HepG2 (cell line): ENCODE data around the gene SCIN. TPM values are rescaled to one million over a fixed set of nuclear protein-coding genes. Genes with fewer than 3 reads are reported as not detected.

Experiments
- ATAC-seq: fragments of 200-7000 bp; cut with Tn5 transposase; 3 replicates; pipeline ENCODE4 v1.9.1; 2020; ENCODE audit warnings: mild to moderate bottlenecking, moderate library complexity
- BruUV-seq: library from RNA; stranded (reverse); fragments of 400-500 nt; replicated peaks from 2 replicates; lab custom pipeline; 2021; lab: Mats Ljungman, UMichigan
- CTCF ChIA-PET: fragments of 300-600 bp; formaldehyde crosslinking; extraction: SDS; loops from one replicate; lab custom pipeline; 2021; ENCODE audit warnings: low total read pairs, inconsistent platforms, low intra/inter-chr PET ratio; lab: Yijun Ruan, JAX
- POLR2A ChIA-PET: fragments of 350-600 bp; sonication (Branson Sonifier 250); formaldehyde crosslinking; loops from one replicate; lab custom pipeline; 2020; ENCODE audit warnings: antibody characterized with exemption, inconsistent platforms; lab: Yijun Ruan, JAX
- DNase-seq: peaks from one replicate; pipeline ENCODE4 v3.0.0-alpha.2; 2015; ENCODE audit warnings: low spot score
- FAIRE-seq: peaks from 3 replicates; lab custom pipeline; 2011; peaks lifted over from hg19 to GRCh38; lab: Jason Lieb, UNC
- H2AFZ ChIP-seq: one replicate; pipeline ENCODE4 v1.6.1; 2011; ENCODE audit warnings: low read length, inconsistent platforms
- H3K27ac ChIP-seq: fragments of 300-600 bp; 3 replicates; pipeline ENCODE4 v1.8.0; 2011; ENCODE audit warnings: mixed run types, mild to moderate bottlenecking, mixed read lengths, low read length, inconsistent platforms; ENCODE audit not compliant: insufficient read depth; ENCODE audit errors: extremely low read length
- H3K27me3 ChIP-seq, 2 experiments: fragments of 200-600 bp in 1 of 2; 2 replicates in 1 of 2; 3 replicates in 1 of 2; pipeline versions ENCODE4 v1.6.0 to v1.8.0; 2011; ENCODE audit warnings: low read length in 2 of 2, mild to moderate bottlenecking in 2 of 2, moderate library complexity in 2 of 2, inconsistent platforms in 1 of 2; ENCODE audit not compliant: insufficient read depth in 2 of 2, control insufficient read depth in 1 of 2
- H3K36me3 ChIP-seq, 2 experiments: fragments of 200-600 bp in 1 of 2; replicated peaks in 1 of 2; 2 replicates in 1 of 2; 3 replicates in 1 of 2; pipeline versions ENCODE4 v1.5.1 to v1.8.0; 2011; ENCODE audit warnings: low read length in 2 of 2, inconsistent platforms in 1 of 2; ENCODE audit not compliant: insufficient read depth in 2 of 2, control insufficient read depth in 1 of 2
- H3K4me1 ChIP-seq: 2 replicates; pipeline ENCODE4 v1.5.1; 2012; ENCODE audit warnings: low read length, inconsistent platforms; ENCODE audit not compliant: insufficient read depth
- H3K4me2 ChIP-seq: 2 replicates; pipeline ENCODE4 v1.6.0; 2011; ENCODE audit warnings: low read depth, low read length, inconsistent platforms
- H3K4me3 ChIP-seq, 3 experiments: fragments of 200-600 bp in 1 of 3; sonication (generic), shearing (Covaris generic) in 1 of 3; replicated peaks in 1 of 3; 2 replicates each; pipeline ENCODE4 v1.5.1; 2011 to 2016; ENCODE audit warnings: low read length in 3 of 3, inconsistent platforms in 2 of 3, low read depth in 2 of 3, mild to moderate bottlenecking in 2 of 3, control low read depth in 1 of 3, mixed read lengths in 1 of 3; ENCODE audit not compliant: insufficient read depth in 1 of 3
- H3K79me2 ChIP-seq: one replicate; pipeline ENCODE4 v1.6.1; 2011; ENCODE audit warnings: low read length, inconsistent platforms; ENCODE audit not compliant: insufficient read depth
- H3K9ac ChIP-seq: 2 replicates; pipeline ENCODE4 v1.6.0; 2011; ENCODE audit warnings: mild to moderate bottlenecking, low read depth, low read length, inconsistent platforms; ENCODE audit not compliant: insufficient read depth
- H3K9me3 ChIP-seq: 2 replicates; pipeline ENCODE4 v1.5.1; 2012; ENCODE audit warnings: mild to moderate bottlenecking, low read length
- H4K20me1 ChIP-seq: 2 replicates; pipeline ENCODE4 v1.6.0; 2011; ENCODE audit warnings: inconsistent platforms, mild to moderate bottlenecking, low read length, moderate library complexity; ENCODE audit not compliant: insufficient read depth
- CBX1 ChIP-seq: IDR thresholded peaks from one replicate; pipeline ENCODE4 v1.6.1; 2016; ENCODE audit warnings: antibody characterized with exemption, low read depth
- CCDC6 ChIP-seq: sonication (generic); formaldehyde crosslinking; IDR thresholded peaks from 2 replicates; pipeline ENCODE4 v1.8.1; 2022; ENCODE audit warnings: mild to moderate bottlenecking, missing genetic modification reagents, moderate library complexity
- MEIS2 ChIP-seq: sonication (generic); formaldehyde crosslinking; IDR thresholded peaks from 2 replicates; pipeline ENCODE4 v1.9.0; 2021; ENCODE audit warnings: mild to moderate bottlenecking, missing genetic modification reagents
- MLLT10 ChIP-seq: sonication (generic); formaldehyde crosslinking; IDR thresholded peaks from 2 replicates; pipeline ENCODE4 v1.4.0; 2020; ENCODE audit warnings: missing genetic modification reagents
- RBM39 ChIP-seq: fragments of 200-400 bp; formaldehyde crosslinking; IDR thresholded peaks from one replicate; pipeline ENCODE4 v1.6.1; 2018; ENCODE audit warnings: antibody characterized with exemption, mild to moderate bottlenecking, low read depth, low read length; ENCODE audit not compliant: poor library complexity, severe bottlenecking
- RNF2 ChIP-seq: fragments of 450-650 bp; conservative IDR thresholded peaks from 2 replicates; pipeline ENCODE4 v1.6.1; 2016; ENCODE audit warnings: low read depth
- SNAPC5 ChIP-seq: sonication (generic); formaldehyde crosslinking; IDR thresholded peaks from 2 replicates; pipeline ENCODE4 v1.8.1; 2023; ENCODE audit warnings: mild to moderate bottlenecking, missing genetic modification reagents, borderline replicate concordance
- SP1 ChIP-seq, 2 experiments: fragments of 450-650 bp in 1 of 2; sonication (generic) in 1 of 2; formaldehyde crosslinking in 1 of 2; IDR thresholded peaks; 2 replicates each; pipeline versions ENCODE4 v1.4.0 to v1.6.1; 2016 to 2020; ENCODE audit warnings: missing genetic modification reagents in 1 of 2
- ZBTB8A ChIP-seq: sonication (generic); formaldehyde crosslinking; IDR thresholded peaks from 2 replicates; pipeline ENCODE4 v1.4.0; 2020; ENCODE audit warnings: mild to moderate bottlenecking, low read depth, missing genetic modification reagents, borderline replicate concordance
- ZNF7 ChIP-seq: IDR thresholded peaks from 2 replicates; pipeline ENCODE4 v1.6.1; 2016; ENCODE audit warnings: missing biosample characterization, missing genetic modification reagents
- WGBS: methylation state at CpG from one replicate; pipeline ENCODE4 v1.1.6; 2017; ENCODE audit warnings: low lambda C conversion rate; 5-methylcytosine and 5-hydroxymethylcytosine counted together
- in situ Hi-C: cut with HindIII; loops from 2 replicates; pipeline ENCODE4 v1.10.0; 2017; ENCODE audit warnings: low pct_unique_long_range_greater_than_20kb; ENCODE audit not compliant: extremely low pct_ligation_motif_present
- intact Hi-C: fragments of 100-400 bp; cut with micrococcal nuclease; formaldehyde crosslinking; loops from one replicate; pipeline ENCODE4 v1.10.0; 2022; ENCODE audit not compliant: unreplicated experiment
- polyA plus RNA-seq, 8 experiments: library from polyadenylated mRNA; depleted of rRNA in 3 of 8; stranded (reverse) in 7 of 8; unstranded in 1 of 8; fragments of >200 nt; fragmentation: Illumina TruSeq in 4 of 8; extraction: Trizol in 4 of 8; gene quantifications; 2 replicates each; pipeline versions ENCODE4 v1.2.1 to v1.2.3, GENCODE V29; 2011 to 2016; ENCODE audit warnings: low read depth in 4 of 8, missing spikeins in 1 of 8, mixed read lengths in 1 of 8; ENCODE audit not compliant: insufficient read depth in 1 of 8
- total RNA-seq, 5 experiments: library from RNA; depleted of rRNA; stranded (reverse); fragments of >200 nt; fragmentation: Illumina TruSeq; extraction: Trizol; gene quantifications; 2 replicates each; pipeline ENCODE4 v1.2.3, GENCODE V29; 2016; ENCODE audit warnings: low read depth in 1 of 5
- TF ChIP-seq, protein P1 (sequence below): sonication (generic); formaldehyde crosslinking; IDR thresholded peaks from 2 replicates; pipeline ENCODE4 v1.5.0; 2020; ENCODE audit warnings: mild to moderate bottlenecking, missing genetic modification reagents

SCIN gene
- total and polyA plus RNA-seq, 2 of the 13 experiments (the other 11 are each of a cell fraction or from before 2014, with no cell fraction given) = not detected

GRCh38 chr7:12674053-12674452 is 103.5 kb downstream of the SCIN start:
- H3K79me2 ChIP-seq = no peaks in the 10 kb centered on the region
- BruUV-seq = no TSS peak
- ATAC-seq (no peak), DNase-seq (no peak), FAIRE-seq (no peak)
- H2AFZ ChIP-seq = no peak overlapping the region
- H3K9ac ChIP-seq = no peak overlapping the region
- ChIA-PET CTCF (interaction anchor here (1.3 kb wide), 1 partner anchor 589 kb away, joined by 4 read pairs; no protein-coding TSS in a partner anchor), POLR2A (no interaction called here)
- in situ Hi-C loops = no loop called here
- WGBS = 97% methylated on average over 2 of the region's 2 CpGs
- H3K27ac ChIP-seq = no peak overlapping the region
- no peaks in the 10 kb centered on the region for H3K9me3 ChIP-seq
- no peaks in the 10 kb centered on the region for H4K20me1 ChIP-seq
- no peak overlapping the region for H3K4me3 ChIP-seq
- intact Hi-C loops = no loop called here
- no peak overlapping the region for H3K4me2 ChIP-seq
- H3K36me3 ChIP-seq = no peaks in the 10 kb centered on the region
- TF ChIP-seq MLLT10 (CRISPR knock-in tag) (no peak), MEIS2 (no peak), ZNF7 (CRISPR knock-in tag) (no peak), CCDC6 (CRISPR knock-in tag) (no peak), ZBTB8A (CRISPR knock-in tag) (no peak), SNAPC5 (CRISPR knock-in tag) (no peak), CBX1 (no peak), SP1 (IDR thresholded peaks at IDR 0.05) (no peak), SP1 (CRISPR knock-in tag; IDR thresholded peaks at IDR 0.05) (no peak), RBM39 (no peak), RNF2 (no peak)
- TF ChIP-seq, protein P1, sequence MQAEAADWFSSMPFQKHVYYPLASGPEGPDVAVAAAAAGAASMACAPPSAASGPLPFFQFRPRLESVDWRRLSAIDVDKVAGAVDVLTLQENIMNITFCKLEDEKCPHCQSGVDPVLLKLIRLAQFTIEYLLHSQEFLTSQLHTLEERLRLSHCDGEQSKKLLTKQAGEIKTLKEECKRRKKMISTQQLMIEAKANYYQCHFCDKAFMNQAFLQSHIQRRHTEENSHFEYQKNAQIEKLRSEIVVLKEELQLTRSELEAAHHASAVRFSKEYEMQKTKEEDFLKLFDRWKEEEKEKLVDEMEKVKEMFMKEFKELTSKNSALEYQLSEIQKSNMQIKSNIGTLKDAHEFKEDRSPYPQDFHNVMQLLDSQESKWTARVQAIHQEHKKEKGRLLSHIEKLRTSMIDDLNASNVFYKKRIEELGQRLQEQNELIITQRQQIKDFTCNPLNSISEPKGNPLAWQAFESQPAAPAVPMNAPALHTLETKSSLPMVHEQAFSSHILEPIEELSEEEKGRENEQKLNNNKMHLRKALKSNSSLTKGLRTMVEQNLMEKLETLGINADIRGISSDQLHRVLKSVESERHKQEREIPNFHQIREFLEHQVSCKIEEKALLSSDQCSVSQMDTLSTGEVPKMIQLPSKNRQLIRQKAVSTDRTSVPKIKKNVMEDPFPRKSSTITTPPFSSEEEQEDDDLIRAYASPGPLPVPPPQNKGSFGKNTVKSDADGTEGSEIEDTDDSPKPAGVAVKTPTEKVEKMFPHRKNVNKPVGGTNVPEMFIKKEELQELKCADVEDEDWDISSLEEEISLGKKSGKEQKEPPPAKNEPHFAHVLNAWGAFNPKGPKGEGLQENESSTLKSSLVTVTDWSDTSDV (CRISPR knock-in tag) = no peak
- no peaks in the 10 kb centered on the region for H3K27me3 ChIP-seq
- H3K4me1 ChIP-seq = peaks cover 19% of the 10 kb centered on the region
